RWPE2 (cell line): Measurements from ENCODE around the gene MROH7.
A peak's percentile ranks its signal among the peaks of the same experiment; 100 is the strongest.

Experiments
- ATAC-seq: fragments of 200-7000 bp; cut with Tn5 transposase; 3 replicates; pipeline ENCODE4 v1.9.1; 2021; ENCODE audit warnings: low read depth
- DNase-seq: peaks from one replicate; pipeline ENCODE4 v3.0.0-alpha.2; 2020; ENCODE audit warnings: low spot score
- H3K27ac ChIP-seq: fragments of 450-650 bp; 2 replicates; pipeline ENCODE4 v1.5.1; 2017; ENCODE audit warnings: mild to moderate bottlenecking; ENCODE audit not compliant: poor library complexity, severe bottlenecking
- H3K27me3 ChIP-seq: fragments of 250-450 bp; sonication (Bioruptor Pico); 2 replicates; pipeline ENCODE4 v1.5.1; 2021; ENCODE audit warnings: mild to moderate bottlenecking, moderate library complexity; ENCODE audit not compliant: insufficient read depth, poor library complexity, severe bottlenecking
- H3K36me3 ChIP-seq: fragments of 250-450 bp; sonication (Bioruptor Pico); 2 replicates; pipeline ENCODE4 v1.5.1; 2020; ENCODE audit warnings: low read depth, mild to moderate bottlenecking, moderate library complexity
- H3K4me1 ChIP-seq: fragments of 250-450 bp; sonication (Bioruptor Pico); 2 replicates; pipeline ENCODE4 v1.5.1; 2021; ENCODE audit warnings: mild to moderate bottlenecking, moderate library complexity; ENCODE audit not compliant: insufficient read depth, poor library complexity, severe bottlenecking
- H3K4me3 ChIP-seq: fragments of 250-450 bp; sonication (Bioruptor Pico); 2 replicates; pipeline ENCODE4 v1.5.1; 2021; ENCODE audit warnings: mild to moderate bottlenecking, moderate library complexity; ENCODE audit not compliant: severe bottlenecking
- H3K9me3 ChIP-seq: fragments of 250-450 bp; sonication (Bioruptor Pico); 2 replicates; pipeline ENCODE4 v1.5.1; 2021; ENCODE audit warnings: mild to moderate bottlenecking, moderate library complexity; ENCODE audit not compliant: severe bottlenecking
- CTCF ChIP-seq: fragments of 450-650 bp; IDR thresholded peaks from one replicate; pipeline ENCODE4 v1.5.1; 2017; ENCODE audit warnings: mild to moderate bottlenecking, moderate library complexity; ENCODE audit not compliant: poor library complexity, severe bottlenecking

Gene MROH7

GRCh38 chr1:54602554-54602953 lies 39.0 kb upstream of the MROH7 start:
- H3K4me3 ChIP-seq: no peak overlapping the region
- no peak for TF ChIP-seq CTCF
- H3K4me1 ChIP-seq: no peaks in the 10 kb centered on the region
- DNase-seq (no peak), ATAC-seq (no peak)
- H3K36me3 ChIP-seq: no peaks in the 10 kb centered on the region
- H3K27ac ChIP-seq: no peak overlapping the region
- no peaks in the 10 kb centered on the region for H3K9me3 ChIP-seq
- no peaks in the 10 kb centered on the region for H3K27me3 ChIP-seq

- Histone ChIP-seq H3K27me3 (no peaks in the 10 kb centered on the region), H3K36me3 (no peaks in the 10 kb centered on the region), H3K4me3 (no peak overlapping the region), H3K4me1 (no peaks in the 10 kb centered on the region), H3K27ac (no peak overlapping the region), H3K9me3 (no peaks in the 10 kb centered on the region)
- ATAC-seq (no peak), DNase-seq (no peak)
- TF ChIP-seq CTCF: no peak
These were observed 38.3 kb upstream of the MROH7 start for GRCh38 chr1:54603241-54603640.

GRCh38 chr1:54604051-54604450 lies 37.5 kb upstream of the MROH7 start:
- H3K36me3 ChIP-seq: no peaks in the 10 kb centered on the region
- H3K9me3 ChIP-seq: no peaks in the 10 kb centered on the region
- DNase-seq: no peak
- no peaks in the 10 kb centered on the region for H3K27me3 ChIP-seq
- no peak for TF ChIP-seq CTCF
- no peak overlapping the region for H3K27ac ChIP-seq
- ATAC-seq: no peak
- H3K4me3 ChIP-seq: no peak overlapping the region
- H3K4me1 ChIP-seq: no peaks in the 10 kb centered on the region

- H3K4me1 ChIP-seq: no peaks in the 10 kb centered on the region
- no peaks in the 10 kb centered on the region for H3K36me3 ChIP-seq
- no peaks in the 10 kb centered on the region for H3K27me3 ChIP-seq
- H3K9me3 ChIP-seq: no peaks in the 10 kb centered on the region
- H3K27ac ChIP-seq: no peak overlapping the region
- TF ChIP-seq CTCF: no peak
- no peak for DNase-seq
- ATAC-seq: peak; percentile 71
- no peak overlapping the region for H3K4me3 ChIP-seq
These were observed 36.8 kb upstream of the MROH7 start for GRCh38 chr1:54604572-54605370.
